ENCODE results near the gene OR10A7. TPM values are rescaled to one million over a fixed set of nuclear protein-coding genes. Genes with fewer than 3 reads are reported as not detected.

OR10A7 gene
- total RNA-seq, 1 experiment from 2014 or later = not detected

DNA sequence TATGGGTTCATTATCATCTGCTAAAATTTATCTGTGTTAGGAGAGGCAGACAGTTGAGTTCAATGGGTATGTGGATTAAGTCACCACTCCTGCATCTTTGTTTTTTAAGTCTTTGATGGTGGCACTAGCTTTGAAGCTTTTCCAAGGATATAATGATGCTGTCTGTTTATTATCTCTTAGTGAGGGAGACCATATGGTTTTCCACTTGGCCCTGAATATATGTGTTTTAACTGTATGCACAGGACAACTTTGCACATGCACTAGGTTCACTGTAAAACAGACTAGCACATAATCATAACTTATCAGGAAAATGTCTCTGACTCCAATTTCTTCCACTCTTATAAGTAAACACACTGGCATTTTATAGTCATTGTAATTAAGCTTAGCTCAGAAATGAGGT is 32.5 kb downstream of the OR10A7 start:
- no peaks in the 10 kb centered on the region for H3K27me3 ChIP-seq (ENCODE audit: control insufficient read depth, insufficient read depth, low read length)
- in situ Hi-C loops (cut with HindIII; ENCODE audit: low pct_unique_long_range_greater_than_20kb, low sequenced_read_pairs) = no loop called here
- ATAC-seq (no peak), DNase-seq (ENCODE audit: low read depth, low spot score) (no peak)
- no peaks in the 10 kb centered on the region for H3K4me1 ChIP-seq (ENCODE audit: control insufficient read depth, insufficient read depth, low read length)
- no peak overlapping the region for H3K27ac ChIP-seq (ENCODE audit: low read length)
- H3K4me3 ChIP-seq (ENCODE audit: low read depth in 2 of 2, low read length in 2 of 2) = no peak overlapping the region
- no TSS peak for BruUV-seq (replicated peaks)
- TF ChIP-seq, protein P1, sequence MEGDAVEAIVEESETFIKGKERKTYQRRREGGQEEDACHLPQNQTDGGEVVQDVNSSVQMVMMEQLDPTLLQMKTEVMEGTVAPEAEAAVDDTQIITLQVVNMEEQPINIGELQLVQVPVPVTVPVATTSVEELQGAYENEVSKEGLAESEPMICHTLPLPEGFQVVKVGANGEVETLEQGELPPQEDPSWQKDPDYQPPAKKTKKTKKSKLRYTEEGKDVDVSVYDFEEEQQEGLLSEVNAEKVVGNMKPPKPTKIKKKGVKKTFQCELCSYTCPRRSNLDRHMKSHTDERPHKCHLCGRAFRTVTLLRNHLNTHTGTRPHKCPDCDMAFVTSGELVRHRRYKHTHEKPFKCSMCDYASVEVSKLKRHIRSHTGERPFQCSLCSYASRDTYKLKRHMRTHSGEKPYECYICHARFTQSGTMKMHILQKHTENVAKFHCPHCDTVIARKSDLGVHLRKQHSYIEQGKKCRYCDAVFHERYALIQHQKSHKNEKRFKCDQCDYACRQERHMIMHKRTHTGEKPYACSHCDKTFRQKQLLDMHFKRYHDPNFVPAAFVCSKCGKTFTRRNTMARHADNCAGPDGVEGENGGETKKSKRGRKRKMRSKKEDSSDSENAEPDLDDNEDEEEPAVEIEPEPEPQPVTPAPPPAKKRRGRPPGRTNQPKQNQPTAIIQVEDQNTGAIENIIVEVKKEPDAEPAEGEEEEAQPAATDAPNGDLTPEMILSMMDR (IDR thresholded peaks at IDR 0.05) = no peak
- TF ChIP-seq SIN3A (IDR thresholded peaks at IDR 0.05; ENCODE audit: borderline replicate concordance, insufficient read depth, low read depth, low read length) (no peak), TCF7L2 (IDR thresholded peaks at IDR 0.05; ENCODE audit: low read depth, low read length) (no peak), POLR2AphosphoS5 (IDR thresholded peaks at IDR 0.05; ENCODE audit: low read depth, low read length) (no peak)
- TF ChIP-seq, protein P2, sequence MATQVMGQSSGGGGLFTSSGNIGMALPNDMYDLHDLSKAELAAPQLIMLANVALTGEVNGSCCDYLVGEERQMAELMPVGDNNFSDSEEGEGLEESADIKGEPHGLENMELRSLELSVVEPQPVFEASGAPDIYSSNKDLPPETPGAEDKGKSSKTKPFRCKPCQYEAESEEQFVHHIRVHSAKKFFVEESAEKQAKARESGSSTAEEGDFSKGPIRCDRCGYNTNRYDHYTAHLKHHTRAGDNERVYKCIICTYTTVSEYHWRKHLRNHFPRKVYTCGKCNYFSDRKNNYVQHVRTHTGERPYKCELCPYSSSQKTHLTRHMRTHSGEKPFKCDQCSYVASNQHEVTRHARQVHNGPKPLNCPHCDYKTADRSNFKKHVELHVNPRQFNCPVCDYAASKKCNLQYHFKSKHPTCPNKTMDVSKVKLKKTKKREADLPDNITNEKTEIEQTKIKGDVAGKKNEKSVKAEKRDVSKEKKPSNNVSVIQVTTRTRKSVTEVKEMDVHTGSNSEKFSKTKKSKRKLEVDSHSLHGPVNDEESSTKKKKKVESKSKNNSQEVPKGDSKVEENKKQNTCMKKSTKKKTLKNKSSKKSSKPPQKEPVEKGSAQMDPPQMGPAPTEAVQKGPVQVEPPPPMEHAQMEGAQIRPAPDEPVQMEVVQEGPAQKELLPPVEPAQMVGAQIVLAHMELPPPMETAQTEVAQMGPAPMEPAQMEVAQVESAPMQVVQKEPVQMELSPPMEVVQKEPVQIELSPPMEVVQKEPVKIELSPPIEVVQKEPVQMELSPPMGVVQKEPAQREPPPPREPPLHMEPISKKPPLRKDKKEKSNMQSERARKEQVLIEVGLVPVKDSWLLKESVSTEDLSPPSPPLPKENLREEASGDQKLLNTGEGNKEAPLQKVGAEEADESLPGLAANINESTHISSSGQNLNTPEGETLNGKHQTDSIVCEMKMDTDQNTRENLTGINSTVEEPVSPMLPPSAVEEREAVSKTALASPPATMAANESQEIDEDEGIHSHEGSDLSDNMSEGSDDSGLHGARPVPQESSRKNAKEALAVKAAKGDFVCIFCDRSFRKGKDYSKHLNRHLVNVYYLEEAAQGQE (IDR thresholded peaks at IDR 0.05; ENCODE audit: insufficient read depth in 1 of 2, low read depth in 2 of 2, low read length in 1 of 2) = no peak
- CTCF ChIA-PET = no interaction called here
- POLR2A ChIA-PET = no interaction called here
- H3K36me3 ChIP-seq (ENCODE audit: control insufficient read depth, insufficient read depth, low read length) = no peaks in the 10 kb centered on the region
- no peaks in the 10 kb centered on the region for H3K9me3 ChIP-seq (ENCODE audit: control insufficient read depth, insufficient read depth, low read depth, low read length)
- intact Hi-C loops (cut with micrococcal nuclease; ENCODE audit: unreplicated experiment) = no loop called here

- H3K4me3 ChIP-seq (ENCODE audit: low read depth in 2 of 2, low read length in 2 of 2) = no peak overlapping the region
- no TSS peak for BruUV-seq (replicated peaks)
- CTCF ChIA-PET = no interaction called here
Measured at GRCh38 chr12:55256831-55257230, 36.0 kb downstream of the OR10A7 start.

More at GRCh38 chr12:55256831-55257230, 36.0 kb downstream of the OR10A7 start:
- no peak overlapping the region for H3K27ac ChIP-seq (ENCODE audit: low read length)
- TF ChIP-seq POLR2AphosphoS5 (IDR thresholded peaks at IDR 0.05; ENCODE audit: low read depth, low read length) (no peak), SIN3A (IDR thresholded peaks at IDR 0.05; ENCODE audit: borderline replicate concordance, insufficient read depth, low read depth, low read length) (no peak), TCF7L2 (IDR thresholded peaks at IDR 0.05; ENCODE audit: low read depth, low read length) (no peak)
- TF ChIP-seq, protein P1 (IDR thresholded peaks at IDR 0.05) = no peak
- TF ChIP-seq, protein P2 (IDR thresholded peaks at IDR 0.05; ENCODE audit: insufficient read depth in 1 of 2, low read depth in 2 of 2, low read length in 1 of 2) = no peak
- no peaks in the 10 kb centered on the region for H3K4me1 ChIP-seq (ENCODE audit: control insufficient read depth, insufficient read depth, low read length)
- no peaks in the 10 kb centered on the region for H3K9me3 ChIP-seq (ENCODE audit: control insufficient read depth, insufficient read depth, low read depth, low read length)
- in situ Hi-C loops (cut with HindIII; ENCODE audit: low pct_unique_long_range_greater_than_20kb, low sequenced_read_pairs) (no loop called here), intact Hi-C loops (cut with micrococcal nuclease; ENCODE audit: unreplicated experiment) (no loop called here)
- POLR2A ChIA-PET = no interaction called here
- DNase-seq (ENCODE audit: low read depth, low spot score) = no peak
- H3K27me3 ChIP-seq (ENCODE audit: control insufficient read depth, insufficient read depth, low read length) = peaks cover 2% of the 10 kb centered on the region; the same call in 1 of the 2 replicates
- H3K36me3 ChIP-seq (ENCODE audit: control insufficient read depth, insufficient read depth, low read length) = no peaks in the 10 kb centered on the region
- no peak for ATAC-seq
